Spleen (tissue), 11 donors: ENCODE results near the gene SCN4B. TPM values are rescaled to one million over a fixed set of nuclear protein-coding genes. Genes with fewer than 3 reads are reported as not detected.

Source experiments
- DNase-seq: peaks from one replicate; pipeline ENCODE4 v3.0.0-alpha.2; 2020
- H3K27ac ChIP-seq, 8 donors: fragments of 200-600 bp; sonication (generic) in 7 of 8; 1 replicate in 4 of 8; 2 replicates in 4 of 8; pipeline versions ENCODE4 v1.5.0 to v1.8.0; 2016 to 2021; ENCODE audit warnings: inconsistent platforms in 4 of 8, mild to moderate bottlenecking in 4 of 8, moderate library complexity in 1 of 8
- H3K27me3 ChIP-seq, 7 donors: fragments of 200-600 bp; sonication (generic) in 6 of 7; replicated peaks in 1 of 7; 1 replicate in 4 of 7; 2 replicates in 3 of 7; pipeline versions ENCODE4 v1.5.0 to v1.8.0; 2016 to 2021; ENCODE audit warnings: inconsistent platforms in 3 of 7, mild to moderate bottlenecking in 1 of 7
- H3K36me3 ChIP-seq, 6 donors: fragments of 200-600 bp; sonication (generic) in 5 of 6; 1 replicate in 4 of 6; 2 replicates in 2 of 6; pipeline versions ENCODE4 v1.5.0 to v1.8.0; 2016 to 2021; ENCODE audit warnings: inconsistent platforms in 2 of 6
- H3K4me1 ChIP-seq, 6 donors: fragments of 200-600 bp; sonication (generic) in 5 of 6; 1 replicate in 3 of 6; 2 replicates in 3 of 6; pipeline versions ENCODE4 v1.5.0 to v1.8.0; 2016 to 2021; ENCODE audit warnings: inconsistent platforms in 3 of 6
- H3K4me3 ChIP-seq, 8 donors: fragments of 200-600 bp; sonication (generic) in 7 of 8; 1 replicate in 4 of 8; 2 replicates in 4 of 8; pipeline versions ENCODE4 v1.5.0 to v1.8.0; 2016 to 2021; ENCODE audit warnings: inconsistent platforms in 4 of 8, mild to moderate bottlenecking in 4 of 8, moderate library complexity in 2 of 8
- H3K9me3 ChIP-seq, 8 donors: fragments of 200-600 bp; sonication (generic) in 7 of 8; 1 replicate in 4 of 8; 2 replicates in 4 of 8; pipeline versions ENCODE4 v1.5.0 to v1.8.0; 2016 to 2021; ENCODE audit warnings: inconsistent platforms in 4 of 8
- POLR2A ChIP-seq, 3 donors: fragments of 450-650 bp; IDR thresholded peaks; one replicate each; pipeline ENCODE4 v1.5.1; 2017; ENCODE audit warnings: antibody characterized with exemption in 3 of 3, mild to moderate bottlenecking in 1 of 3
- POLR2AphosphoS5 ChIP-seq, 3 donors: sonication (generic); formaldehyde crosslinking; IDR thresholded peaks; one replicate each; pipeline ENCODE4 v1.5.1; 2017; ENCODE audit warnings: antibody characterized with exemption in 3 of 3
- WGBS, 5 donors: extraction: QIAGEN DNeasy Blood & Tissue Kit in 3 of 5; methylation state at CpG; one replicate each; pipeline versions ENCODE4 v1.1.5 to v1.1.7; 2013 to 2018; 5-methylcytosine and 5-hydroxymethylcytosine counted together
- intact Hi-C: fragments of 100-400 bp; cut with DNase I; formaldehyde crosslinking; loops from one replicate; pipeline ENCODE4 v1.15.0; 2023; ENCODE audit warnings: low total_unique reads
- polyA plus RNA-seq, 3 donors: library from polyadenylated mRNA; stranded (reverse); fragments of 200-250 nt; gene quantifications; one replicate each; pipeline ENCODE4 v1.2.1, GENCODE V29; 2013
- total RNA-seq, 7 donors: library from RNA; depleted of rRNA in 3 of 7; stranded (reverse); fragments of >200 nt in 3 of 7; fragmentation: NEBNext Ultra II Directional in 4 of 7; extraction: Animal tissue kit (Norgen Biotek cat#: 25700) in 4 of 7; gene quantifications; one replicate each; pipeline versions ENCODE4 v1.1.0 to v1.2.1, GENCODE V29; 2016 to 2021
- TF ChIP-seq, protein P1 (sequence below), 11 experiments: fragments of 200-600 bp in 7 of 11; fragments of 450-650 bp in 4 of 11; sonication (generic) in 4 of 11; IDR thresholded peaks in 8 of 11; conservative IDR thresholded peaks in 3 of 11; 1 replicate in 7 of 11; 2 replicates in 4 of 11; pipeline versions ENCODE4 v1.4.0 to v1.8.0; 2016 to 2021; ENCODE audit warnings: antibody characterized with exemption in 11 of 11, inconsistent platforms in 4 of 11, mild to moderate bottlenecking in 1 of 11
- donor health status: healthy with polysubstance abuse.
- donor health status: DM: no; HTN: no; CAD: no; lungs with moderate emphysema.
- donor health status: DM: no; HTN: no; CAD: no.
- donor health status: Bipolar disorder and iron deficiency.
- donor health status: healthy.
- donor health status: DM: no; HTN: no; CAD: no.
- donor health status: DM: yes; HTN: yes; CAD: no.

The SCN4B gene
- total and polyA plus RNA-seq, 10 donors = 0.06 to 1.9 (median 0.41) TPM; not detected in 2

DNA sequence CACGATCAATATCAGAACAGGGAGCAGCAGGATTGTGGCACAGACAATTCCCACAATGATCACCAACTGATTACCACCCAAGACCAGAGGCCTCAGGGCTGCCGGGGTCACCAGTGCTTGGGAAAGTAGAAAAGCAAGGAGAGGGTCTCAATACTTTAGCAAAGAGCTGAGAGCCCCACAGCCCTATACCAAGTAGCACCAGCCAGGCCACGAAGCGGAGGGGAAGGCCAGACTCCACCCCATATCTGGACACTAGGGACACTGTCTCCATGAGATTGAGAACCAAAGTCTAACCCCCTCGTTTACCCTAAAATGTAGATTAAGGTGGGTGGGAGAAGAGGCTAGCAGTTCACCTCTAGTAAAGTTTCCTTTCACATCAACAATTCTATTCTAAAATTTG is 47.9 kb upstream of the SCN4B start:
- TF ChIP-seq POLR2AphosphoS5 (IDR thresholded peaks at IDR 0.05) (no peak), POLR2A (IDR thresholded peaks at IDR 0.05) (no peak)
- TF ChIP-seq, protein P1, sequence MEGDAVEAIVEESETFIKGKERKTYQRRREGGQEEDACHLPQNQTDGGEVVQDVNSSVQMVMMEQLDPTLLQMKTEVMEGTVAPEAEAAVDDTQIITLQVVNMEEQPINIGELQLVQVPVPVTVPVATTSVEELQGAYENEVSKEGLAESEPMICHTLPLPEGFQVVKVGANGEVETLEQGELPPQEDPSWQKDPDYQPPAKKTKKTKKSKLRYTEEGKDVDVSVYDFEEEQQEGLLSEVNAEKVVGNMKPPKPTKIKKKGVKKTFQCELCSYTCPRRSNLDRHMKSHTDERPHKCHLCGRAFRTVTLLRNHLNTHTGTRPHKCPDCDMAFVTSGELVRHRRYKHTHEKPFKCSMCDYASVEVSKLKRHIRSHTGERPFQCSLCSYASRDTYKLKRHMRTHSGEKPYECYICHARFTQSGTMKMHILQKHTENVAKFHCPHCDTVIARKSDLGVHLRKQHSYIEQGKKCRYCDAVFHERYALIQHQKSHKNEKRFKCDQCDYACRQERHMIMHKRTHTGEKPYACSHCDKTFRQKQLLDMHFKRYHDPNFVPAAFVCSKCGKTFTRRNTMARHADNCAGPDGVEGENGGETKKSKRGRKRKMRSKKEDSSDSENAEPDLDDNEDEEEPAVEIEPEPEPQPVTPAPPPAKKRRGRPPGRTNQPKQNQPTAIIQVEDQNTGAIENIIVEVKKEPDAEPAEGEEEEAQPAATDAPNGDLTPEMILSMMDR (IDR thresholded peaks at IDR 0.05 in 8 of 11, conservative IDR thresholded peaks at IDR 0.05 in 3 of 11) = no peak
- Histone ChIP-seq H3K36me3 (peaks cover 0 to 99% (median 4%) of the 10 kb centered on the region in 6 donors), H3K4me1 (peaks cover 3 to 61% (median 23%) of the 10 kb centered on the region in 6 donors), H3K4me3 (no peak overlapping the region), H3K27ac (peak overlapping the region in 1 of 8 donors; percentile 18), H3K9me3 (no peaks in the 10 kb centered on the region), H3K27me3 (no peaks in the 10 kb centered on the region)
- no peak for DNase-seq
- WGBS, 5 donors = 72 to 93% (median 89%) methylated on average over 5 of the region's 5 CpGs
- intact Hi-C loops = loop anchor here (5.0 kb wide), 1 partner anchor 147 kb away; no protein-coding TSS in a partner anchor

GRCh38 chr11:118199135-118199534 is 46.5 kb upstream of the SCN4B start:
- peak overlapping the region in 2 of 8 donors; percentile 35 to 66 for H3K27ac ChIP-seq
- peaks cover 0 to 99% (median 4%) of the 10 kb centered on the region in 6 donors for H3K36me3 ChIP-seq
- TF ChIP-seq, protein P1 (IDR thresholded peaks at IDR 0.05 in 8 of 11, conservative IDR thresholded peaks at IDR 0.05 in 3 of 11) = no peak
- TF ChIP-seq POLR2AphosphoS5 (IDR thresholded peaks at IDR 0.05) (no peak), POLR2A (IDR thresholded peaks at IDR 0.05) (no peak)
- no peaks in the 10 kb centered on the region for H3K9me3 ChIP-seq
- no peaks in the 10 kb centered on the region for H3K27me3 ChIP-seq
- H3K4me3 ChIP-seq = no peak overlapping the region
- intact Hi-C loops = loop anchor here (5.0 kb wide), 2 partner anchors 93 to 288 kb away; no protein-coding TSS in a partner anchor
- 76 to 88% (median 83%) methylated on average over 6 of the region's 6 CpGs for WGBS, 5 donors
- DNase-seq = no peak
- peaks cover 3 to 48% (median 23%) of the 10 kb centered on the region in 6 donors for H3K4me1 ChIP-seq

- Histone ChIP-seq H3K9me3 (no peaks in the 10 kb centered on the region), H3K27ac (peak overlapping the region in 2 of 8 donors; percentile 35 to 66), H3K27me3 (no peaks in the 10 kb centered on the region), H3K4me1 (peaks cover 3 to 40% (median 21%) of the 10 kb centered on the region in 6 donors), H3K36me3 (peaks cover 0 to 100% (median 7%) of the 10 kb centered on the region in 6 donors), H3K4me3 (peak overlapping the region in 1 of 8 donors; percentile 38)
- intact Hi-C loops = loop anchor here (5.0 kb wide), 2 partner anchors 94 to 289 kb away; no protein-coding TSS in a partner anchor
- 0 to 3% (median 1%) methylated on average over 8 to 9 of the region's 9 CpGs for WGBS, 5 donors
- TF ChIP-seq POLR2A (IDR thresholded peaks at IDR 0.05) = no peak
- peak; percentile 30 to 52 (median 45) for TF ChIP-seq POLR2AphosphoS5 (IDR thresholded peaks at IDR 0.05)
- TF ChIP-seq, protein P1 (IDR thresholded peaks at IDR 0.05 in 8 of 11, conservative IDR thresholded peaks at IDR 0.05 in 3 of 11) = peak; percentile 69 to 90 (median 84)
- peak; percentile 93 for DNase-seq
Measured at GRCh38 chr11:118198370-118198769, 45.7 kb upstream of the SCN4B start.

GRCh38 chr11:118194835-118195627 is 42.4 kb upstream of the SCN4B start:
- no peak overlapping the region for H3K27ac ChIP-seq
- H3K4me3 ChIP-seq = no peak overlapping the region
- no peak for DNase-seq
- H3K27me3 ChIP-seq = peaks cover 0 to 7% (median 0%) of the 10 kb centered on the region in 7 donors
- H3K4me1 ChIP-seq = peaks cover 3 to 15% (median 11%) of the 10 kb centered on the region in 6 donors
- peaks cover 0 to 23% (median 8%) of the 10 kb centered on the region in 8 donors for H3K9me3 ChIP-seq
- intact Hi-C loops = loop anchor here (5.0 kb wide), 2 partner anchors 97 to 292 kb away; no protein-coding TSS in a partner anchor
- H3K36me3 ChIP-seq = peaks cover 0 to 84% (median 7%) of the 10 kb centered on the region in 6 donors
- TF ChIP-seq POLR2A (IDR thresholded peaks at IDR 0.05) (no peak), POLR2AphosphoS5 (IDR thresholded peaks at IDR 0.05) (no peak)
- TF ChIP-seq, protein P1 (IDR thresholded peaks at IDR 0.05 in 8 of 11, conservative IDR thresholded peaks at IDR 0.05 in 3 of 11) = no peak
- WGBS, 5 donors = 76 to 82% (median 81%) methylated on average over 8 to 10 of the region's 10 CpGs
